CD4-positive, CD25-positive, alpha-beta regulatory T cell (primary cell): ENCODE measurements around the gene PCDHGB2. TPM values are rescaled to one million over a fixed set of nuclear protein-coding genes. Genes with fewer than 3 reads are reported as not detected.
"Not testable (repeated sequence)": the region's sequence is repeated elsewhere in the genome, so short reads cannot be mapped to it uniquely, and the experiment has no call there.

ENCODE experiments used
- ATAC-seq, 2 donors: fragments of 150-1000 bp; cut with Tn5 transposase; one replicate each; pipeline ENCODE4 v1.10.0; 2021; ENCODE audit warnings: low read depth in 2 of 2, moderate number of reproducible peaks in 2 of 2, moderate library complexity in 1 of 2
- DNase-seq, 3 donors: peaks; one replicate each; pipeline versions ENCODE4 v3.0.0 to v3.0.0-alpha.2; 2012 to 2022; ENCODE audit warnings: mixed read lengths in 1 of 3
- H3K27ac ChIP-seq: one replicate; pipeline ENCODE4 v1.7.0; 2013; ENCODE audit warnings: mild to moderate bottlenecking, low read length; ENCODE audit not compliant: insufficient read depth, poor library complexity, severe bottlenecking
- H3K27me3 ChIP-seq: one replicate; pipeline ENCODE4 v1.7.0; 2013; ENCODE audit warnings: low read length; ENCODE audit not compliant: control insufficient read depth, insufficient read depth
- H3K36me3 ChIP-seq: one replicate; pipeline ENCODE4 v1.7.0; 2013; ENCODE audit warnings: mild to moderate bottlenecking, low read length, moderate library complexity; ENCODE audit not compliant: control insufficient read depth, insufficient read depth
- H3K4me1 ChIP-seq: 2 replicates; pipeline ENCODE4 v1.7.0; 2013; ENCODE audit warnings: mild to moderate bottlenecking, low read length; ENCODE audit not compliant: insufficient read depth, control insufficient read depth, poor library complexity, severe bottlenecking
- H3K4me3 ChIP-seq: one replicate; pipeline ENCODE4 v1.7.0; 2013; ENCODE audit warnings: low read depth, mild to moderate bottlenecking, low read length, moderate library complexity
- H3K9me3 ChIP-seq, 2 experiments: 1 replicate in 1 of 2; 2 replicates in 1 of 2; pipeline ENCODE4 v1.7.0; 2013; ENCODE audit warnings: low read length in 2 of 2, mild to moderate bottlenecking in 1 of 2, moderate library complexity in 1 of 2; ENCODE audit not compliant: control insufficient read depth in 2 of 2
- H3K27ac Mint-ChIP-seq, 3 donors: one replicate each; pipeline ENCODE4 v1.8.0; 2020 to 2022; ENCODE audit warnings: mild to moderate bottlenecking in 3 of 3, mixed read lengths in 3 of 3, moderate library complexity in 2 of 3
- H3K27me3 Mint-ChIP-seq: one replicate; pipeline ENCODE4 v1.8.0; 2022; ENCODE audit warnings: mild to moderate bottlenecking, mixed read lengths
- H3K36me3 Mint-ChIP-seq: one replicate; pipeline ENCODE4 v1.8.0; 2020; ENCODE audit warnings: mixed read lengths
- H3K4me1 Mint-ChIP-seq, 4 donors: one replicate each; pipeline ENCODE4 v1.8.0; 2020 to 2022; ENCODE audit warnings: mixed read lengths in 4 of 4, mild to moderate bottlenecking in 1 of 4
- H3K4me3 Mint-ChIP-seq, 4 donors: one replicate each; pipeline ENCODE4 v1.8.0; 2020 to 2022; ENCODE audit warnings: mild to moderate bottlenecking in 4 of 4, mixed read lengths in 4 of 4, moderate library complexity in 3 of 4
- H3K9me3 Mint-ChIP-seq, 7 donors: one replicate each; pipeline ENCODE4 v1.8.0; 2020 to 2022; ENCODE audit warnings: mixed read lengths in 7 of 7, mild to moderate bottlenecking in 3 of 7, moderate library complexity in 2 of 7
- polyA plus RNA-seq, 4 donors: library from polyadenylated mRNA; unstranded; fragments of 300-500 nt; fragmentation: Illumina TruSeq; gene quantifications; one replicate each; pipeline ENCODE4 v1.2.3, GENCODE V29; 2021
- total RNA-seq: library from RNA; stranded (reverse); gene quantifications from one replicate; pipeline ENCODE4 v1.2.3, GENCODE V29; 2022

The PCDHGB2 gene
- total and polyA plus RNA-seq, 5 donors from 2014 or later, result 0.20 to 0.54 TPM; not detected in 3

GRCh38 chr5:141403387-141403786 is 43.6 kb downstream of the PCDHGB2 start:
- no peaks in the 10 kb centered on the region for H3K4me1 ChIP-seq
- DNase-seq, result no peak
- peaks cover 38% of the 10 kb centered on the region for H3K27me3 ChIP-seq
- peak overlapping the region in 1 of 4 donors; percentile 9 for H3K4me3 Mint-ChIP-seq
- H3K27me3 Mint-ChIP-seq, result peaks cover 64% of the 10 kb centered on the region
- H3K9me3 Mint-ChIP-seq, result peaks cover 0 to 34% (median 10%) of the 10 kb centered on the region in 7 donors
- no peaks in the 10 kb centered on the region for H3K36me3 ChIP-seq
- no peak overlapping the region for H3K4me3 ChIP-seq
- ATAC-seq, result no peak
- peaks cover 0 to 8% (median 0%) of the 10 kb centered on the region in 4 donors for H3K4me1 Mint-ChIP-seq
- H3K9me3 ChIP-seq, result peaks cover 24 to 42% of the 10 kb centered on the region in 2 experiments
- no peak overlapping the region for H3K27ac ChIP-seq
- no peak overlapping the region for H3K27ac Mint-ChIP-seq
- peaks cover 8% of the 10 kb centered on the region for H3K36me3 Mint-ChIP-seq

- H3K4me1 Mint-ChIP-seq, H3K4me3 ChIP-seq, H3K27ac Mint-ChIP-seq, H3K27ac ChIP-seq, H3K4me1 ChIP-seq, H3K36me3 ChIP-seq: not testable (repeated sequence)
- DNase-seq (peak in 1 of 3 donors; percentile 32), ATAC-seq (peak in 1 of 2 donors; percentile 24)
- Mint-ChIP-seq H3K36me3 (peaks cover 12% of the 10 kb centered on the region), H3K4me3 (peak within 1 kb of the TSS in 3 of 4 donors; percentile 31 to 58 (median 50)), H3K27me3 (peaks cover 81% of the 10 kb centered on the region), H3K9me3 (peaks cover 0 to 40% (median 13%) of the 10 kb centered on the region in 7 donors)
- H3K9me3 ChIP-seq, result peaks cover 21 to 39% of the 10 kb centered on the region in 2 experiments
- peaks cover 39% of the 10 kb centered on the region for H3K27me3 ChIP-seq
These were observed 48.2 kb downstream of the PCDHGB2 start, which contains the start of gene PCDHGB6 for GRCh38 chr5:141407790-141408505. Gene PCDHGB6 (plus strand): TSS chr5:141408021. CDS start chr5:141408203, 182 bp downstream.

- Mint-ChIP-seq H3K4me3 (peak overlapping the region in 1 of 4 donors; percentile 35), H3K27ac (no peak overlapping the region), H3K27me3 (peaks cover 83% of the 10 kb centered on the region), H3K4me1 (peaks cover 0 to 21% (median 16%) of the 10 kb centered on the region in 4 donors), H3K36me3 (peaks cover 17% of the 10 kb centered on the region), H3K9me3 (peaks cover 0 to 44% (median 13%) of the 10 kb centered on the region in 7 donors)
- Histone ChIP-seq H3K36me3 (no peaks in the 10 kb centered on the region), H3K27me3 (peaks cover 52% of the 10 kb centered on the region), H3K27ac (no peak overlapping the region), H3K9me3 (peaks cover 21 to 37% of the 10 kb centered on the region in 2 experiments), H3K4me3 (no peak overlapping the region), H3K4me1 (peaks cover 12% of the 10 kb centered on the region)
- DNase-seq (no peak), ATAC-seq (no peak)
These were observed 50.0 kb downstream of the PCDHGB2 start for GRCh38 chr5:141409598-141410306.

GRCh38 chr5:141411575-141411974 is 51.8 kb downstream of the PCDHGB2 start:
- H3K9me3 ChIP-seq, result peaks cover 17 to 44% of the 10 kb centered on the region in 2 experiments
- Mint-ChIP-seq H3K27me3 (peaks cover 80% of the 10 kb centered on the region), H3K4me3 (no peak overlapping the region), H3K27ac (no peak overlapping the region), H3K36me3 (peaks cover 17% of the 10 kb centered on the region), H3K4me1 (peaks cover 0 to 21% (median 16%) of the 10 kb centered on the region in 4 donors), H3K9me3 (peaks cover 0 to 44% (median 15%) of the 10 kb centered on the region in 7 donors)
- no peak overlapping the region for H3K4me3 ChIP-seq
- no peak overlapping the region for H3K27ac ChIP-seq
- H3K4me1 ChIP-seq, result peaks cover 12% of the 10 kb centered on the region
- no peak for DNase-seq
- ATAC-seq, result no peak
- H3K27me3 ChIP-seq, result peaks cover 53% of the 10 kb centered on the region
- H3K36me3 ChIP-seq, result no peaks in the 10 kb centered on the region

Other genes starting within 250 kb of the PCDHGB2 start
Only the 30 nearest of the 36 such genes appear.
- 0.07 TPM for gene PCDHB9, start 172.8 kb upstream of the PCDHGB2 start, total RNA-seq
- gene PCDHB9, start 172.8 kb upstream of the PCDHGB2 start, polyA plus RNA-seq, result not detected
- not detected for gene PCDHB10, start 167.6 kb upstream of the PCDHGB2 start, total RNA-seq
- gene PCDHB10, start 167.6 kb upstream of the PCDHGB2 start, polyA plus RNA-seq, result not detected
- not detected for gene PCDHB11, start 160.4 kb upstream of the PCDHGB2 start, total RNA-seq
- gene PCDHB11, start 160.4 kb upstream of the PCDHGB2 start, polyA plus RNA-seq, result not detected
- not detected for gene PCDHB12, start 151.3 kb upstream of the PCDHGB2 start, total RNA-seq
- gene PCDHB12, start 151.3 kb upstream of the PCDHGB2 start, polyA plus RNA-seq, result not detected
- gene PCDHB13, start 146.1 kb upstream of the PCDHGB2 start, total RNA-seq, result not detected
- gene PCDHB13, start 146.1 kb upstream of the PCDHGB2 start, polyA plus RNA-seq, result under 1 TPM in 1 of 4 donors, not detected in 3; 0.05 TPM
- gene PCDHB14, start 136.7 kb upstream of the PCDHGB2 start, total RNA-seq, result not detected
- not detected for gene PCDHB14, start 136.7 kb upstream of the PCDHGB2 start, polyA plus RNA-seq
- not detected for gene PCDHB15, start 114.6 kb upstream of the PCDHGB2 start, total RNA-seq
- gene PCDHB15, start 114.6 kb upstream of the PCDHGB2 start, polyA plus RNA-seq, result not detected
- 0.74 TPM for gene SLC25A2, start 55.9 kb upstream of the PCDHGB2 start, total RNA-seq
- gene SLC25A2, start 55.9 kb upstream of the PCDHGB2 start, polyA plus RNA-seq, result under 1 TPM in 1 of 4 donors, not detected in 3; 0.12 TPM
- 76.6 TPM for gene TAF7, start 39.2 kb upstream of the PCDHGB2 start, total RNA-seq
- 100 to 1,000 TPM; 172 to 235 (median 200) TPM for gene TAF7, start 39.2 kb upstream of the PCDHGB2 start, polyA plus RNA-seq
- 0.10 TPM for gene PCDHGA1, start 29.5 kb upstream of the PCDHGB2 start, total RNA-seq
- gene PCDHGA1, start 29.5 kb upstream of the PCDHGB2 start, polyA plus RNA-seq, result under 1 TPM in 1 of 4 donors, not detected in 3; 0.06 TPM
- gene PCDHGA2, start 21.2 kb upstream of the PCDHGB2 start, total RNA-seq, result not detected
- not detected for gene PCDHGA2, start 21.2 kb upstream of the PCDHGB2 start, polyA plus RNA-seq
- gene PCDHGA3, start 16.2 kb upstream of the PCDHGB2 start, total RNA-seq, result not detected
- gene PCDHGA3, start 16.2 kb upstream of the PCDHGB2 start, polyA plus RNA-seq, result not detected
- not detected for gene PCDHGB1, start 9.9 kb upstream of the PCDHGB2 start, total RNA-seq
- gene PCDHGB1, start 9.9 kb upstream of the PCDHGB2 start, polyA plus RNA-seq, result not detected
- gene PCDHGA4, start 5.0 kb upstream of the PCDHGB2 start, total RNA-seq, result not detected
- gene PCDHGA4, start 5.0 kb upstream of the PCDHGB2 start, polyA plus RNA-seq, result not detected
- not detected for gene PCDHGA5, start 4.2 kb downstream of the PCDHGB2 start, total RNA-seq
- gene PCDHGA5, start 4.2 kb downstream of the PCDHGB2 start, polyA plus RNA-seq, result under 1 TPM in 1 of 4 donors, not detected in 3; 0.08 TPM
- 0.20 TPM for gene PCDHGB3, start 10.2 kb downstream of the PCDHGB2 start, total RNA-seq
- not detected for gene PCDHGB3, start 10.2 kb downstream of the PCDHGB2 start, polyA plus RNA-seq
- gene PCDHGA6, start 13.9 kb downstream of the PCDHGB2 start, total RNA-seq, result not detected
- gene PCDHGA6, start 13.9 kb downstream of the PCDHGB2 start, polyA plus RNA-seq, result not detected
- not detected for gene PCDHGA7, start 22.7 kb downstream of the PCDHGB2 start, total RNA-seq
- gene PCDHGA7, start 22.7 kb downstream of the PCDHGB2 start, polyA plus RNA-seq, result under 1 TPM in 1 of 4 donors, not detected in 3; 0.09 TPM
- gene PCDHGB4, start 27.7 kb downstream of the PCDHGB2 start, total RNA-seq, result not detected
- under 1 TPM in 1 of 4 donors, not detected in 3; 0.22 TPM for gene PCDHGB4, start 27.7 kb downstream of the PCDHGB2 start, polyA plus RNA-seq
- gene PCDHGA8, start 32.6 kb downstream of the PCDHGB2 start, total RNA-seq, result not detected
- gene PCDHGA8, start 32.6 kb downstream of the PCDHGB2 start, polyA plus RNA-seq, result under 1 TPM in 1 of 4 donors, not detected in 3; 0.10 TPM
- gene PCDHGB5, start 38.0 kb downstream of the PCDHGB2 start, total RNA-seq, result not detected
- under 1 TPM in 2 of 4 donors, not detected in 2; 0.17 to 0.27 TPM for gene PCDHGB5, start 38.0 kb downstream of the PCDHGB2 start, polyA plus RNA-seq
- gene PCDHGA9, start 42.8 kb downstream of the PCDHGB2 start, total RNA-seq, result not detected
- not detected for gene PCDHGA9, start 42.8 kb downstream of the PCDHGB2 start, polyA plus RNA-seq
- not detected for gene PCDHGB6, start 48.0 kb downstream of the PCDHGB2 start, total RNA-seq
- gene PCDHGB6, start 48.0 kb downstream of the PCDHGB2 start, polyA plus RNA-seq, result not detected
- gene PCDHGA10, start 53.0 kb downstream of the PCDHGB2 start, total RNA-seq, result not detected
- not detected for gene PCDHGA10, start 53.0 kb downstream of the PCDHGB2 start, polyA plus RNA-seq
- gene PCDHGB7, start 57.7 kb downstream of the PCDHGB2 start, total RNA-seq, result not detected
- not detected for gene PCDHGB7, start 57.7 kb downstream of the PCDHGB2 start, polyA plus RNA-seq
- gene PCDHGA11, start 61.1 kb downstream of the PCDHGB2 start, total RNA-seq, result not detected
- not detected for gene PCDHGA11, start 61.1 kb downstream of the PCDHGB2 start, polyA plus RNA-seq
- gene PCDHGA12, start 70.5 kb downstream of the PCDHGB2 start, total RNA-seq, result not detected
- not detected for gene PCDHGA12, start 70.5 kb downstream of the PCDHGB2 start, polyA plus RNA-seq
- gene PCDHGC3, start 116.0 kb downstream of the PCDHGB2 start, total RNA-seq, result 0.35 TPM
- under 1 TPM in 1 of 4 donors, not detected in 3; 0.09 TPM for gene PCDHGC3, start 116.0 kb downstream of the PCDHGB2 start, polyA plus RNA-seq
- gene PCDHGC4, start 125.0 kb downstream of the PCDHGB2 start, total RNA-seq, result not detected
- gene PCDHGC4, start 125.0 kb downstream of the PCDHGB2 start, polyA plus RNA-seq, result not detected
- not detected for gene PCDHGC5, start 129.1 kb downstream of the PCDHGB2 start, total RNA-seq
- gene PCDHGC5, start 129.1 kb downstream of the PCDHGB2 start, polyA plus RNA-seq, result not detected